Esophagus muscularis mucosa (tissue), 3 donors: ENCODE measurements around the gene MYCBP2.

ENCODE experiments used
- CTCF ChIP-seq, 3 experiments: fragments of 200-600 bp in 2 of 3; fragments of 450-650 bp in 1 of 3; sonication (generic) in 2 of 3; IDR thresholded peaks; one replicate each; pipeline ENCODE4 v1.5.1; 2017 to 2019; ENCODE audit warnings: antibody characterized with exemption in 3 of 3, mild to moderate bottlenecking in 2 of 3, moderate library complexity in 1 of 3
- POLR2AphosphoS5 ChIP-seq, 2 donors: sonication (generic); formaldehyde crosslinking; IDR thresholded peaks; one replicate each; pipeline ENCODE4 v1.6.1; 2017; ENCODE audit warnings: antibody characterized with exemption in 2 of 2

GRCh38 chr13:77065461-77066147, 261.3 kb downstream of the MYCBP2 start:
- no peak for TF ChIP-seq POLR2AphosphoS5 (IDR thresholded peaks at IDR 0.05)
- no peak for TF ChIP-seq CTCF (IDR thresholded peaks at IDR 0.05)
